WTC11 (cell line): ENCODE measurements around the gene GRM4.

Experiments
- ATF6 ChIP-seq: sonication (generic); formaldehyde crosslinking; IDR thresholded peaks from 2 replicates; pipeline ENCODE4 v1.8.1; 2023; ENCODE audit warnings: mild to moderate bottlenecking, missing genetic modification reagents
- CREM ChIP-seq: sonication (generic); formaldehyde crosslinking; IDR thresholded peaks from 2 replicates; pipeline ENCODE4 v1.8.1; 2022; ENCODE audit warnings: mild to moderate bottlenecking, missing genetic modification reagents, moderate library complexity
- CTCF ChIP-seq: fragments of 200-600 bp; IDR thresholded peaks from 2 replicates; pipeline ENCODE4 v1.8.0; 2022; ENCODE audit warnings: antibody characterized with exemption
- ERG ChIP-seq: fragments of 250-450 bp; sonication (Bioruptor Pico); IDR thresholded peaks from 2 replicates; pipeline ENCODE4 v1.8.0; 2021; ENCODE audit warnings: mild to moderate bottlenecking
- ESRRA ChIP-seq: sonication (generic); formaldehyde crosslinking; IDR thresholded peaks from 2 replicates; pipeline ENCODE4 v1.8.1; 2022; ENCODE audit warnings: mild to moderate bottlenecking, missing genetic modification reagents, borderline replicate concordance
- KAT7 ChIP-seq: sonication (generic); formaldehyde crosslinking; IDR thresholded peaks from 2 replicates; pipeline ENCODE4 v1.8.1; 2023; ENCODE audit warnings: missing genetic modification reagents, mild to moderate bottlenecking, borderline replicate concordance
- MAX ChIP-seq: sonication (generic); formaldehyde crosslinking; IDR thresholded peaks from 2 replicates; pipeline ENCODE4 v1.8.0; 2022; ENCODE audit warnings: mild to moderate bottlenecking, missing genetic modification reagents
- NFYB ChIP-seq: sonication (generic); formaldehyde crosslinking; conservative IDR thresholded peaks from 2 replicates; pipeline ENCODE4 v1.8.0; 2022; ENCODE audit warnings: low read depth, missing genetic modification reagents
- SOX15 ChIP-seq: fragments of 250-450 bp; sonication (Bioruptor Pico); IDR thresholded peaks from 2 replicates; pipeline ENCODE4 v1.9.0; 2021; ENCODE audit warnings: mild to moderate bottlenecking
- ZNF138 ChIP-seq: sonication (generic); formaldehyde crosslinking; conservative IDR thresholded peaks from 2 replicates; pipeline ENCODE4 v1.8.1; 2022; ENCODE audit warnings: mild to moderate bottlenecking, moderate library complexity, missing genetic modification reagents
- ZNF263 ChIP-seq: sonication (generic); formaldehyde crosslinking; IDR thresholded peaks from 2 replicates; pipeline ENCODE4 v1.8.1; 2022; ENCODE audit warnings: low read depth, mild to moderate bottlenecking, moderate library complexity, missing genetic modification reagents
- ZNF423 ChIP-seq: fragments of 250-450 bp; sonication (Bioruptor Pico); IDR thresholded peaks from 2 replicates; pipeline ENCODE4 v2.1.2; 2022; ENCODE audit warnings: mild to moderate bottlenecking, moderate library complexity
- ZSCAN18 ChIP-seq: fragments of 250-450 bp; sonication (Bioruptor Pico); IDR thresholded peaks from 2 replicates; pipeline ENCODE4 v2.1.2; 2022; ENCODE audit warnings: mild to moderate bottlenecking, moderate library complexity

- TF ChIP-seq ERG (CRISPR knock-in tag) = no peak
- no peak for TF ChIP-seq ATF6 (CRISPR knock-in tag)
- TF ChIP-seq NFYB = no peak
- no peak for TF ChIP-seq CTCF
- no peak for TF ChIP-seq ZNF138
- TF ChIP-seq MAX = no peak
- no peak for TF ChIP-seq CREM (CRISPR knock-in tag)
- TF ChIP-seq KAT7 (CRISPR knock-in tag) = no peak
- no peak for TF ChIP-seq SOX15 (CRISPR knock-in tag)
- no peak for TF ChIP-seq ZNF263 (CRISPR knock-in tag)
- TF ChIP-seq ESRRA (CRISPR knock-in tag) = no peak
- TF ChIP-seq ZSCAN18 = no peak
- no peak for TF ChIP-seq ZNF423 (CRISPR knock-in tag)
These were observed 48.9 kb upstream of the GRM4 start for GRCh38 chr6:34194772-34195171.
